Mammary epithelial cell (primary cell): Measurements from ENCODE around the gene STIM1.

Source experiments
- CTCF ChIP-seq, 2 donors: IDR thresholded peaks in 1 of 2; conservative IDR thresholded peaks in 1 of 2; 2 replicates each; pipeline ENCODE4 v1.5.1; 2011 to 2012; ENCODE audit warnings: inconsistent platforms in 2 of 2, low read length in 2 of 2, mild to moderate bottlenecking in 2 of 2, control low read depth in 1 of 2, low read depth in 1 of 2; ENCODE audit not compliant: insufficient read depth in 1 of 2; ENCODE audit errors: extremely low read depth in 1 of 2
- EZH2 ChIP-seq: IDR thresholded peaks from 2 replicates; pipeline ENCODE4 v1.6.1; 2012; ENCODE audit warnings: low read length, inconsistent platforms, borderline replicate concordance

- TF ChIP-seq CTCF (conservative IDR thresholded peaks at IDR 0.05 in 1 of 2, IDR thresholded peaks at IDR 0.05 in 1 of 2; ENCODE audit: extremely low read depth in 1 of 2, insufficient read depth in 1 of 2, low read depth in 1 of 2, low read length in 2 of 2), result no peak
- TF ChIP-seq EZH2, result no peak
Measured at GRCh38 chr11:3905080-3905953, 49.9 kb downstream of the STIM1 start.
